B cell (primary cell): ENCODE measurements around the gene RHOT2. TPM values are rescaled to one million over a fixed set of nuclear protein-coding genes. Genes with fewer than 3 reads are reported as not detected.

Source experiments
- ATAC-seq: fragments of 200-7000 bp; cut with Tn5 transposase; one replicate; pipeline ENCODE4 v1.10.0; 2021; ENCODE audit warnings: low read depth, mild to moderate bottlenecking, moderate number of reproducible peaks, moderate library complexity
- CTCF ChIA-PET: fragments of 350-600 bp; sonication (Branson Sonifier 250); formaldehyde crosslinking; loops from one replicate; lab custom pipeline; 2021; ENCODE audit warnings: antibody characterized with exemption, inconsistent platforms; lab: Charles Lee
- POLR2A ChIA-PET: fragments of 350-600 bp; sonication (Branson Sonifier 250); formaldehyde crosslinking; loops from one replicate; lab custom pipeline; 2021; ENCODE audit warnings: antibody characterized with exemption; lab: Charles Lee
- DNase-seq: peaks from one replicate; pipeline ENCODE4 v3.0.0; 2013
- H2AFZ ChIP-seq: 2 replicates; pipeline ENCODE4 v1.6.1; 2012; ENCODE audit warnings: mild to moderate bottlenecking, low read depth, low read length; ENCODE audit not compliant: insufficient read depth, poor library complexity, severe bottlenecking
- H3K27ac ChIP-seq, 2 donors: 1 replicate in 1 of 2; 2 replicates in 1 of 2; pipeline ENCODE4 v1.5.1; 2012 to 2013; ENCODE audit warnings: low read length in 2 of 2, mild to moderate bottlenecking in 2 of 2, moderate library complexity in 1 of 2
- H3K27me3 ChIP-seq, 4 experiments: fragments of 200-600 bp in 1 of 4; sonication (generic) in 1 of 4; replicated peaks in 1 of 4; 1 replicate in 2 of 4; 2 replicates in 2 of 4; pipeline versions ENCODE4 v1.6.1 to v1.7.0; 2013 to 2016; ENCODE audit warnings: low read length in 3 of 4, mild to moderate bottlenecking in 2 of 4, mixed read lengths in 1 of 4, moderate library complexity in 1 of 4; ENCODE audit not compliant: insufficient read depth in 4 of 4, control insufficient read depth in 3 of 4; ENCODE audit errors: control extremely low read depth in 1 of 4
- H3K36me3 ChIP-seq, 2 experiments: replicated peaks in 1 of 2; 1 replicate in 1 of 2; 2 replicates in 1 of 2; pipeline versions ENCODE4 v1.6.1 to v1.7.1; 2013; ENCODE audit warnings: low read length in 1 of 2; ENCODE audit not compliant: insufficient read depth in 2 of 2, control insufficient read depth in 1 of 2; ENCODE audit errors: control extremely low read depth in 1 of 2, extremely low read depth in 1 of 2
- H3K4me1 ChIP-seq, 2 donors: fragments of 200-600 bp in 1 of 2; sonication (generic) in 1 of 2; 1 replicate in 1 of 2; 2 replicates in 1 of 2; pipeline versions ENCODE4 v1.5.1 to v1.6.1; 2013 to 2017; ENCODE audit warnings: low read length in 2 of 2; ENCODE audit not compliant: control insufficient read depth in 2 of 2, insufficient read depth in 2 of 2
- H3K4me2 ChIP-seq: replicated peaks from 2 replicates; pipeline ENCODE3; 2012; ENCODE audit warnings: mild to moderate bottlenecking, low read depth, low read length; ENCODE audit not compliant: poor library complexity, severe bottlenecking
- H3K4me3 ChIP-seq, 5 experiments: fragments of 200-600 bp in 1 of 5; sonication (generic) in 1 of 5; 1 replicate in 3 of 5; 2 replicates in 2 of 5; pipeline versions ENCODE4 v1.5.1 to v1.7.0; 2011 to 2016; ENCODE audit warnings: low read length in 4 of 5, mild to moderate bottlenecking in 4 of 5, low read depth in 2 of 5, control low read depth in 1 of 5, moderate library complexity in 1 of 5; ENCODE audit not compliant: insufficient read depth in 1 of 5; ENCODE audit errors: control extremely low read depth in 1 of 5, extremely low read depth in 1 of 5
- H3K79me2 ChIP-seq: fragments of 200-600 bp; sonication (generic); one replicate; pipeline ENCODE4 v1.6.0; 2016; ENCODE audit warnings: low read length; ENCODE audit not compliant: control insufficient read depth, insufficient read depth
- H3K9ac ChIP-seq: fragments of 200-600 bp; sonication (generic); 2 replicates; pipeline ENCODE4 v1.6.1; 2017; ENCODE audit warnings: mild to moderate bottlenecking, low read length, moderate library complexity
- H3K9me3 ChIP-seq, 3 donors: one replicate each; pipeline versions ENCODE4 v1.6.1 to v1.7.1; 2013; ENCODE audit warnings: low read length in 2 of 3; ENCODE audit not compliant: control insufficient read depth in 2 of 3, insufficient read depth in 1 of 3; ENCODE audit errors: control extremely low read depth in 1 of 3
- H4K20me1 ChIP-seq: 2 replicates; pipeline ENCODE4 v1.6.0; 2012; ENCODE audit warnings: mild to moderate bottlenecking, low read length; ENCODE audit not compliant: insufficient read depth, control insufficient read depth, poor library complexity, severe bottlenecking
- H3K27ac Mint-ChIP-seq: one replicate; pipeline ENCODE4 v1.8.0; 2021; ENCODE audit warnings: mixed read lengths
- H3K27me3 Mint-ChIP-seq: one replicate; pipeline ENCODE4 v1.8.0; 2021; ENCODE audit warnings: mixed read lengths
- H3K4me1 Mint-ChIP-seq: one replicate; pipeline ENCODE4 v1.8.0; 2021; ENCODE audit warnings: mixed read lengths
- H3K4me3 Mint-ChIP-seq: one replicate; pipeline ENCODE4 v1.8.0; 2021; ENCODE audit warnings: mixed read lengths
- H3K9me3 Mint-ChIP-seq: one replicate; pipeline ENCODE4 v1.8.0; 2022; ENCODE audit warnings: mixed read lengths; ENCODE audit not compliant: insufficient read depth
- CTCF ChIP-seq: fragments of 200-600 bp; IDR thresholded peaks from one replicate; pipeline ENCODE4 v1.8.0; 2022; ENCODE audit warnings: antibody characterized with exemption, mild to moderate bottlenecking
- EZH2 ChIP-seq: IDR thresholded peaks from 2 replicates; pipeline ENCODE4 v1.6.1; 2012; ENCODE audit warnings: borderline replicate concordance, low read depth, mild to moderate bottlenecking, moderate library complexity, low read length; ENCODE audit not compliant: insufficient read depth, poor library complexity, severe bottlenecking
- WGBS: methylation state at CpG from one replicate; pipeline ENCODE4 v1.1.5; 2013; ENCODE audit warnings: missing lambda C conversion rate; ENCODE audit not compliant: insufficient coverage; 5-methylcytosine and 5-hydroxymethylcytosine counted together
- intact Hi-C: fragments of 100-400 bp; cut with micrococcal nuclease; formaldehyde crosslinking; loops from one replicate; pipeline ENCODE4 v1.10.0; 2022
- polyA plus RNA-seq: library from polyadenylated mRNA; depleted of rRNA; stranded (reverse); fragments of >200 nt; gene quantifications from 2 replicates; pipeline ENCODE4 v1.2.3, GENCODE V29; 2012
- total RNA-seq, 2 donors: library from RNA; stranded (reverse); fragments of 120-200 nt in 1 of 2; gene quantifications; 1 replicate in 1 of 2; 2 replicates in 1 of 2; pipeline versions ENCODE4 v1.2.3 to v1.2.4, GENCODE V29; 2013 to 2022

RHOT2 gene
- total and polyA plus RNA-seq, 2 donors (not counting 1 experiment from before 2014, with no cell fraction given) = 207 to 461 TPM

GRCh38 chr16:721765-722540 is 54.0 kb downstream of the RHOT2 start:
- Histone ChIP-seq H4K20me1 (peaks cover 23% of the 10 kb centered on the region), H2AFZ (peak overlapping the region; percentile 77), H3K79me2 (no peaks in the 10 kb centered on the region), H3K9ac (peak overlapping the region; percentile 77), H3K4me3 (peak overlapping the region in 3 of 5 experiments; percentile 73 to 76 (median 74)), H3K27ac (peak overlapping the region in 1 of 2 donors; percentile 86), H3K4me2 (peak overlapping the region; percentile 98), H3K9me3 (peaks cover 0 to 3% (median 0%) of the 10 kb centered on the region in 3 donors), H3K27me3 (no peaks in the 10 kb centered on the region), H3K36me3 (no peaks in the 10 kb centered on the region), H3K4me1 (peaks cover 22 to 39% of the 10 kb centered on the region in 2 donors)
- no peak for ATAC-seq
- H3K4me3 Mint-ChIP-seq = peak overlapping the region; percentile 68
- H3K9me3 Mint-ChIP-seq = no peaks in the 10 kb centered on the region
- ChIA-PET POLR2A (interaction anchor here (1.0 to 1.9 kb wide), 2 partner anchors 14 to 32 kb away, joined by 4 to 5 read pairs; partner anchors contain the start of gene WDR24), CTCF (interaction anchor here (1.0 to 3.8 kb wide), 6 partner anchors 8 to 690 kb away, joined by 3 to 26 read pairs (median 6); partner anchors contain the start of gene CIAO3)
- H3K27ac Mint-ChIP-seq = peak overlapping the region; percentile 50
- 73% methylated on average over 44 of the region's 51 CpGs for WGBS
- TF ChIP-seq CTCF (no peak), EZH2 (no peak)
- H3K27me3 Mint-ChIP-seq = no peaks in the 10 kb centered on the region
- H3K4me1 Mint-ChIP-seq = peaks cover 26% of the 10 kb centered on the region
- no peak for DNase-seq
- intact Hi-C loops = loop anchor here (5.0 kb wide), 1 partner anchor 40 kb away; the partner anchor contains the start of genes JMJD8 and STUB1
